ENCODE results near the gene GORASP2.

GRCh38 chr2:170895023-170895757 is 33.9 kb upstream of the GORASP2 start:
- no peak for TF ChIP-seq CTCF (IDR thresholded peaks at IDR 0.05)
- no peak for TF ChIP-seq POLR2A (IDR thresholded peaks at IDR 0.05)
- TF ChIP-seq POLR2AphosphoS5 (IDR thresholded peaks at IDR 0.05), result no peak
